SH-SY5Y (cell line): Measurements from ENCODE around the gene ZNF789.

ENCODE experiments used
- GATA2 ChIP-seq: IDR thresholded peaks from 2 replicates; pipeline ENCODE4 v1.6.1; 2011; ENCODE audit warnings: mild to moderate bottlenecking, low read depth, low read length
- GATA3 ChIP-seq: IDR thresholded peaks from 2 replicates; pipeline ENCODE4 v1.6.1; 2011; ENCODE audit warnings: low read depth, mild to moderate bottlenecking, low read length, moderate library complexity

- TF ChIP-seq GATA2 = no peak
- TF ChIP-seq GATA3 = no peak
Measured at GRCh38 chr7:99499371-99499720, 26.7 kb downstream of the ZNF789 start.
